Measurements from ENCODE around the gene GOT2. TPM values are rescaled to one million over a fixed set of nuclear protein-coding genes. Genes with fewer than 3 reads are reported as not detected.

The GOT2 gene
- total RNA-seq, 2 experiments from 2014 or later: 17.4 to 18.7 TPM

- Histone ChIP-seq H3K4me3 (ENCODE audit: low read length) (peak overlapping the region; percentile 77), H3K27ac (ENCODE audit: low read depth in 1 of 2, low read length in 2 of 2) (no peak overlapping the region), H3K27me3 (ENCODE audit: control insufficient read depth in 1 of 2, insufficient read depth in 2 of 2, low read length in 2 of 2) (no peaks in the 10 kb centered on the region), H3K9me3 (ENCODE audit: control insufficient read depth in 1 of 2, insufficient read depth in 1 of 2, low read length in 2 of 2) (no peaks in the 10 kb centered on the region), H3K36me3 (ENCODE audit: insufficient read depth, low read length) (no peaks in the 10 kb centered on the region), H3K4me1 (ENCODE audit: insufficient read depth, low read length) (peaks cover 19% of the 10 kb centered on the region)
- intact Hi-C loops (cut with DNase I, micrococcal nuclease): loop anchor here in 1 of 2 experiments (2.0 to 5.0 kb wide), 2 partner anchors 47 to 292 kb away; partner anchors contain the start of genes GINS3 and GOT2
- H3K4me3 Mint-ChIP-seq: peak overlapping the region; percentile 91
- no peak overlapping the region for H3K27ac Mint-ChIP-seq
- DNase-seq: no peak
- no peak for TF ChIP-seq CTCF (IDR thresholded peaks at IDR 0.05)
- peaks cover 20% of the 10 kb centered on the region for H3K4me1 Mint-ChIP-seq (ENCODE audit: low read depth)
- CTCF ChIA-PET: interaction anchor here (1.0 kb wide), 1 partner anchor 71 kb away, joined by 5 read pairs; no protein-coding TSS in a partner anchor
- ATAC-seq (ENCODE audit: poor library complexity): no peak
- no peaks in the 10 kb centered on the region for H3K9me3 Mint-ChIP-seq
- peaks cover 2% of the 10 kb centered on the region for H3K36me3 Mint-ChIP-seq (ENCODE audit: low read depth)
- no peaks in the 10 kb centered on the region for H3K27me3 Mint-ChIP-seq
- POLR2A ChIA-PET: interaction anchor here (0.6 to 1.6 kb wide), 7 partner anchors 14 to 1229 kb away, joined by 3 to 7 read pairs (median 3); partner anchors contain the start of gene GOT2
Measured at GRCh38 chr16:58685084-58685449, 49.0 kb downstream of the GOT2 start.

GRCh38 chr16:58684354-58685083, 49.6 kb downstream of the GOT2 start, which contains the start of gene SLC38A7:
Gene SLC38A7 (minus strand): TSS chr16:58684770. CDS start chr16:58680126, 4,644 bp downstream.
- no peak for TF ChIP-seq CTCF (IDR thresholded peaks at IDR 0.05)
- Mint-ChIP-seq H3K36me3 (ENCODE audit: low read depth) (peaks cover 8% of the 10 kb centered on the region), H3K9me3 (no peaks in the 10 kb centered on the region), H3K4me3 (peak within 1 kb of the TSS; percentile 91), H3K27ac (peak within 1 kb of the TSS; percentile 31), H3K4me1 (ENCODE audit: low read depth) (peaks cover 20% of the 10 kb centered on the region), H3K27me3 (no peaks in the 10 kb centered on the region)
- H3K4me1 ChIP-seq (ENCODE audit: insufficient read depth, low read length): peaks cover 19% of the 10 kb centered on the region
- intact Hi-C loops (cut with DNase I, micrococcal nuclease): loop anchor here (1.0 to 5.0 kb wide), 3 partner anchors 48 to 292 kb away; partner anchors contain the start of genes GINS3 (in 1 of the 2) and GOT2 (in 1 of the 2)
- peak; percentile 90 for ATAC-seq (ENCODE audit: poor library complexity)
- CTCF ChIA-PET: interaction anchor here (1.0 kb wide), 1 partner anchor 72 kb away, joined by 5 read pairs; no protein-coding TSS in a partner anchor
- H3K36me3 ChIP-seq (ENCODE audit: insufficient read depth, low read length): no peaks in the 10 kb centered on the region
- H3K4me3 ChIP-seq (ENCODE audit: low read length): peak within 1 kb of the TSS; percentile 77
- H3K9me3 ChIP-seq (ENCODE audit: control insufficient read depth in 1 of 2, insufficient read depth in 1 of 2, low read length in 2 of 2): no peaks in the 10 kb centered on the region
- no peaks in the 10 kb centered on the region for H3K27me3 ChIP-seq (ENCODE audit: control insufficient read depth in 1 of 2, insufficient read depth in 2 of 2, low read length in 2 of 2)
- peak within 1 kb of the TSS; percentile 13 to 18 for H3K27ac ChIP-seq (ENCODE audit: low read depth in 1 of 2, low read length in 2 of 2)
- DNase-seq: peak; percentile 50 to 84 (median 64)
- POLR2A ChIA-PET: interaction anchor here (0.6 to 1.6 kb wide), 7 partner anchors 13 to 171 kb away, joined by 3 to 7 read pairs (median 3); partner anchors contain the start of gene GOT2

- no peaks in the 10 kb centered on the region for H3K27me3 ChIP-seq (ENCODE audit: control insufficient read depth in 1 of 2, insufficient read depth in 2 of 2, low read length in 2 of 2)
- H3K4me1 Mint-ChIP-seq (ENCODE audit: low read depth): peaks cover 20% of the 10 kb centered on the region
- no peaks in the 10 kb centered on the region for H3K9me3 Mint-ChIP-seq
- DNase-seq: peak in 1 of 14 experiments; percentile 9
- no peaks in the 10 kb centered on the region for H3K9me3 ChIP-seq (ENCODE audit: control insufficient read depth in 1 of 2, insufficient read depth in 1 of 2, low read length in 2 of 2)
- ChIA-PET POLR2A (interaction anchor here (1.4 to 1.6 kb wide), 2 partner anchors 48 to 53 kb away, joined by 4 to 7 read pairs; no protein-coding TSS in a partner anchor), CTCF (interaction anchor here (1.0 kb wide), 1 partner anchor 72 kb away, joined by 5 read pairs; no protein-coding TSS in a partner anchor)
- H3K4me1 ChIP-seq (ENCODE audit: insufficient read depth, low read length): peaks cover 19% of the 10 kb centered on the region
- H3K36me3 ChIP-seq (ENCODE audit: insufficient read depth, low read length): no peaks in the 10 kb centered on the region
- intact Hi-C loops (cut with DNase I, micrococcal nuclease): loop anchor here (1.0 to 2.0 kb wide), 2 partner anchors 54 to 291 kb away; partner anchors contain the start of gene GINS3 (in 1 of the 2)
- H3K4me3 Mint-ChIP-seq: peak overlapping the region; percentile 91
- no peaks in the 10 kb centered on the region for H3K27me3 Mint-ChIP-seq
- ATAC-seq (ENCODE audit: poor library complexity): no peak
- peak overlapping the region; percentile 77 for H3K4me3 ChIP-seq (ENCODE audit: low read length)
- H3K27ac Mint-ChIP-seq: peak overlapping the region; percentile 31
- no peak for TF ChIP-seq CTCF (IDR thresholded peaks at IDR 0.05)
- peak overlapping the region; percentile 13 to 18 for H3K27ac ChIP-seq (ENCODE audit: low read depth in 1 of 2, low read length in 2 of 2)
- peaks cover 12% of the 10 kb centered on the region for H3K36me3 Mint-ChIP-seq (ENCODE audit: low read depth)
Measured at GRCh38 chr16:58684001-58684353, 50.1 kb downstream of the GOT2 start.

Measured in CD4-positive, alpha-beta T cell (primary cell).